Right cardiac atrium (tissue), 5 donors: ENCODE results near the gene TIMMDC1. TPM values are rescaled to one million over a fixed set of nuclear protein-coding genes. Genes with fewer than 3 reads are reported as not detected.
A peak's percentile ranks its signal among the peaks of the same experiment; 100 is the strongest.
"Not testable (repeated sequence)": the region's sequence is repeated elsewhere in the genome, so short reads cannot be mapped to it uniquely, and the experiment has no call there.

ENCODE experiments used
- ATAC-seq, 2 donors: fragments of 200-7000 bp; cut with Tn5 transposase; one replicate each; pipeline versions ENCODE4 v1.8.0 to v1.9.1; 2020; ENCODE audit warnings: moderate library complexity in 2 of 2, mild to moderate bottlenecking in 1 of 2
- DNase-seq, 3 donors: peaks; one replicate each; pipeline ENCODE4 v3.0.0-alpha.2; 2020
- H3K27ac ChIP-seq: one replicate; pipeline ENCODE4 v1.5.1; 2013; ENCODE audit warnings: mild to moderate bottlenecking, low read length, control low read depth, moderate library complexity
- H3K27me3 ChIP-seq: one replicate; pipeline ENCODE4 v1.6.1; 2013; ENCODE audit not compliant: control insufficient read depth, insufficient read depth
- H3K4me1 ChIP-seq: one replicate; pipeline ENCODE4 v1.6.1; 2013; ENCODE audit warnings: low read length; ENCODE audit not compliant: control insufficient read depth, insufficient read depth
- H3K4me3 ChIP-seq: one replicate; pipeline ENCODE4 v1.5.1; 2013; ENCODE audit warnings: low read length, control low read depth
- H3K9me3 ChIP-seq: one replicate; pipeline ENCODE4 v1.6.1; 2013; ENCODE audit warnings: low read length; ENCODE audit not compliant: control insufficient read depth
- WGBS: extraction: QIAGEN DNeasy Blood & Tissue Kit; methylation state at CpG from one replicate; pipeline ENCODE4 v1.1.7; 2013; 5-methylcytosine and 5-hydroxymethylcytosine counted together
- intact Hi-C, 4 donors: fragments of 100-400 bp; cut with DNase I; formaldehyde crosslinking; loops; one replicate each; pipeline versions ENCODE4 v1.11.0 to v1.14.0; 2022 to 2023
- polyA plus RNA-seq: library from polyadenylated mRNA; stranded (reverse); fragments of 200-250 nt; gene quantifications from one replicate; pipeline ENCODE4 v1.2.3, GENCODE V29; 2013
- total RNA-seq, 4 donors: library from RNA; stranded (reverse); fragmentation: NEBNext Ultra II Directional; extraction: Animal tissue kit (Norgen Biotek cat#: 25700); gene quantifications; one replicate each; pipeline ENCODE4 v1.2.1, GENCODE V29; 2021
- donor health status: healthy with polysubstance abuse.
- donor health status: DM: no; HTN: yes; CAD: no.
- donor health status: DM: no; HTN: no; CAD: no.
- donor health status: DM: no; HTN: yes; CAD: no; lungs with severe emphysema.
- donor health status: DM: yes; HTN: yes; CAD: no.

The TIMMDC1 gene
- total and polyA plus RNA-seq, 5 donors: 146 to 254 (median 231) TPM

DNA sequence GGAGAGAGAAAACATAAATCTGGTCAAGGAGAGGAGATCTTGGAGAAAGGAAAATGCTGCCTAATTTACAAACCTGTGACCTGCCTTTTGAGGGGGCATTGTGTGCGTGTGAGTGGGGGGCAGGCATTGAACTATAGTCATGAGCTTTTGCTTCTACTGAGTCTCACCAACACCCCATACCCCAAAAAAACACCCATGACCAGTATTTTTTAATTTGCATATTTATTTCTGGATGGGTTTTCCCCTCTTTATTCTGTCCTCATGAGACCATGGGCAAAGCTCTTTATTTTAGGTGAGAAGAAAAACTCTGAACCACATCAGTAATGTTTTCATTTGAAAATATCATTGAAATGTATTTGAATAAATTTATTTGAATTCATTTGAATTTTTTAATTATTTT, 40.4 kb downstream of the TIMMDC1 start:
- ATAC-seq: no peak
- intact Hi-C loops: no loop called here

DNA sequence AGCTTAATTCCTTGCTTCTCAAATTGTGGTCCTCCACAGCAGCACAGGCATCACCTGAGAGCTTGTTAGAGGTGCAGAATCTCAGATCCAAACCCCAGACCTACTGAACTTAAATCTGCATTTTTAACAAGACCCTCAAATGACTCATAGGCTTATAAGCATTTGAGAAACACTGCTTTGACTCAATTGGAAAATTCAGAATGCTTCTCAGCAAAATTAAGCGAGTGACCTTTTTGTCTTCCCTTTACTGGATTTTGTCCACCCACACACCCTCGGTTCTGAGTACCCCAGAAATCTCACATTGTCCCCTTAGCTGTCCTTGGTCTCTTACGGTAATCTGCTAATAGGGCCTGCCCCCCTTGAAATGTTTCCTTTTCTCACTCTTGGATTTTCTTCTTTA, 43.2 kb downstream of the TIMMDC1 start:
- intact Hi-C loops: no loop called here
- Histone ChIP-seq H3K27ac (no peak overlapping the region), H3K4me1 (no peaks in the 10 kb centered on the region), H3K9me3 (no peaks in the 10 kb centered on the region), H3K27me3 (no peaks in the 10 kb centered on the region), H3K4me3 (no peak overlapping the region)
- ATAC-seq (no peak), DNase-seq (no peak)
- WGBS: 75% methylated on average over 3 of the region's 3 CpGs

More for the DNA sequence above, 40.4 kb downstream of the TIMMDC1 start:
- no peak overlapping the region for H3K27ac ChIP-seq
- H3K27me3 ChIP-seq: no peaks in the 10 kb centered on the region
- WGBS: 88% methylated on average over 1 of the region's 1 CpG
- no peaks in the 10 kb centered on the region for H3K4me1 ChIP-seq
- H3K9me3 ChIP-seq: no peaks in the 10 kb centered on the region
- no peak overlapping the region for H3K4me3 ChIP-seq
- no peak for DNase-seq

DNA sequence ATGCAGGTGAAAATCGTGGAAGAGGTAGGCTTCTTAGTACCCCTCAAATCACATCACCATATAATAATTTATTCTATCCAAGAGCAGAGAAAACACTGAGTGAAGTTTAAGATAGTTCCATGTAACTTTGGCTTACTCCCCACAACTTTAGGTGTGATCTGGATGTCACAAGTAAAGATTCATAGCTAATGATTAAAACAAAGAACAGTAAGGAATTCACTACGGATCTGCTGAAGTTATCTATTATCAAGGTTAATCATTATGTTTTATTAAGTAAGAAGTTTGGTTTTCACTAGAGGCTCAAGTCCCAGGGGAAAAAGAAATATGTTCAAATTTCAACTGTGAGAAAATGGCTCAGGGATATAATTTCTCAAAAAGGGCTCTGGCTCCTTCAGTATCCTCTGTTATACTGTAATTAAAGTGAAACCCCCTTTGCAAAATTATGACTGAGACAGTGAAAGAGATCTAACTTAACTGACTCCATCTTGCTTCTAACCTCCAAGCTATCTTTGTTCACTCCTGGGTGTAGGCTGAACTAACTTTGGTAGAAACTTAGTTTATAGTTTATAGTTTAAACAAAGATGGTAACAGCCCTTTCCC, 43.9 kb downstream of the TIMMDC1 start:
- ATAC-seq (no peak), DNase-seq (no peak)
- Histone ChIP-seq H3K27me3 (no peaks in the 10 kb centered on the region), H3K27ac (no peak overlapping the region), H3K4me1 (no peaks in the 10 kb centered on the region), H3K9me3 (no peaks in the 10 kb centered on the region), H3K4me3 (no peak overlapping the region)
- WGBS: 72% methylated on average over 2 of the region's 2 CpGs
- intact Hi-C loops: no loop called here

DNA sequence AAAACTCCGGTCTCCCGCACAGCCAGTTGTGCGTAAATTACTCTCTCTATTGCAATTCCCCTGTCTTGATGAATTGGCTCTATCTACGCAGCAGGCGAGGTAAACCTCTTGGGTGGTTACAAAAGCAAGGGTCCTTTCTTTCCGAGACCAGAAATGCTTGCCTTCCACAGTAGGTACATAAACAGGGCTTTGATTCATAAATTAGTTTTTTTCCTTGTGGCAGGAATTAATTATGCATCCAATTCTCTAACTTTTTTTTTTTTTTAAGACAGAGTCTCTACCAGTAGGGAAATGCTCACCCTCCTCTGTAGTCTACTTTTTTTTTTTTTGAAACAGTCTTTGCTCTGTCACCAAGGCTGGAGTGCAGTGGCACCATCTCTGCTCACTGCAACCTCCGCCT, 44.8 kb downstream of the TIMMDC1 start:
- no peaks in the 10 kb centered on the region for H3K9me3 ChIP-seq
- H3K4me1 ChIP-seq: no peaks in the 10 kb centered on the region
- no peak overlapping the region for H3K27ac ChIP-seq
- ATAC-seq: no peak
- H3K27me3 ChIP-seq: no peaks in the 10 kb centered on the region
- no peak overlapping the region for H3K4me3 ChIP-seq
- DNase-seq: no peak
- WGBS: 83% methylated on average over 7 of the region's 7 CpGs
- intact Hi-C loops: no loop called here

DNA sequence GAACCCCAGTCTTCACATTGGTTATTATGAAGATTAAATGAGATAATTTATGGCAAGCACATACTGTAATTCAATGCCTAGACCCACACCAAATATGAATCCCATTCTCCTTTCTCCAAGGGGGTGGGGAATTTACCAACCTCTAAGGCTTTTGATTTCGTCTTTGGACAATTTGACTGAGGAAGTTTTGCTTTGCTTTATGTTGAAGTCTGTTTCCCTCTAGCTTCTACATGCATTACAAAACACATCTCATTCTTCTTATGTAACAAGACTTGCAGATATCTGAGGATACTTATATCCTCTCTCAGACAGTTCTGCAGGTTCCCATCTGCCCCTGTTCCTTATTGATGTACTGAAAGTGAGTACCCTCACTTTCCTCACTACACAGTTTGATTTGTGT, 48.9 kb downstream of the TIMMDC1 start:
- Histone ChIP-seq H3K27me3 (no peaks in the 10 kb centered on the region), H3K27ac (no peak overlapping the region), H3K4me1 (no peaks in the 10 kb centered on the region), H3K4me3 (no peak overlapping the region), H3K9me3 (no peaks in the 10 kb centered on the region)
- intact Hi-C loops: no loop called here
- 83% methylated on average over 1 of the region's 1 CpG for WGBS
- ATAC-seq (no peak), DNase-seq (no peak)

DNA sequence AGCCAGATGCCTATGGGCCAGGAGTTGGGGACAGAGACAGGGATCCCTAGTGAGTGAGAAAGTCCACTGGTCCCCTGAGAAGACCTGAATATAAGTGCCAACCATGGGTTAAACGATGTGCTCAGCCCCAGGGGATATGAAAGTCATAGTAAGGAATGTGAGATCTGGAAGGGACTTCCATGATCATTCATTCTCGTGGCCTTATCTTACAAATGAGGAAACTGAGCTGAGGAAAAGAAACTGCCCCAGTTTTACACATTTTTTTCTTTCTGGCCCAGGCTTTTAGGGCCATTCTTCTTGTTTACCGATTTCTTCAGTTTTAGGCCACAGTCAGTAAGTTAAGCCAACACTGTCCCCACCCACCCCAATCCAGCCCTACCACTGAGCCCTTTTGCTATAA, 50.0 kb downstream of the TIMMDC1 start:
- ATAC-seq (no peak), DNase-seq (no peak)
- Histone ChIP-seq H3K9me3 (no peaks in the 10 kb centered on the region), H3K4me3 (no peak overlapping the region), H3K4me1 (no peaks in the 10 kb centered on the region), H3K27ac (no peak overlapping the region), H3K27me3 (no peaks in the 10 kb centered on the region)
- 34% methylated on average over 3 of the region's 3 CpGs for WGBS
- intact Hi-C loops: no loop called here

DNA sequence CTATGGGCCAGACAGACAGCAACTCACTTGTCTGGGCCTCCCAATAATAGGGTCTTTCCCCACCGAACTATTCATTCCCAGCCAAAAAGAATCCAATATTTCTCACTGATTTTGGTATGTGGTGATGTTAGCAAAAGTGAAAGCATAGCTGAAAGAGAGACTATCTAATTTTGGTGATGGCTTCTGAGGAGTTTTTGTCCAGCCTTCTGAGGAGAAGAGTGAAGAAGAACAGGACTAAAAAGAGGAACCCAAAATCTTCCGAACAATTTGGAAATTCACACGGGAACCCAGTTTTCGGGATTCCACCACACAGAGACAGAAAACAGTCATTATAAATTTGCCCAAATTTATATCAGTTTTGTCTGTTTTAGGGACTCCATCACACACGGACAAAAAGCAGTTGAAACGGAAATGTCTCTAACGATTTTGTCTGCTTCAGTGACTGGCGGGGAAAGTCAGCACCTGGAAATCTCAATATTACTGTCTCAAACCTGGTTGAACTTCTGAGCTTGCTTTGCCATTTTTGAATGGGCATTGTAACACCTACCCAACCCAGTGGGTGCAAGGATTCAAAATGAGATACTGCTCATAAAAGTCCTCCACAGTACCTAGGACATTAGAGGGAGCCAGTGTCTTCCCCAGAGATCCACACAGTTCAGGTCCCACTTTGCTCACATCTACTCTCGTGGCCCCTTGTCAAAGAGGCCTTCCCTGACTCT, 52.0 kb downstream of the TIMMDC1 start:
- Histone ChIP-seq H3K4me1 (no peaks in the 10 kb centered on the region), H3K27ac (no peak overlapping the region), H3K9me3 (no peaks in the 10 kb centered on the region), H3K27me3 (no peaks in the 10 kb centered on the region), H3K4me3 (no peak overlapping the region)
- WGBS: 90% methylated on average over 9 of the region's 9 CpGs
- DNase-seq (no peak), ATAC-seq (no peak)
- intact Hi-C loops: no loop called here

DNA sequence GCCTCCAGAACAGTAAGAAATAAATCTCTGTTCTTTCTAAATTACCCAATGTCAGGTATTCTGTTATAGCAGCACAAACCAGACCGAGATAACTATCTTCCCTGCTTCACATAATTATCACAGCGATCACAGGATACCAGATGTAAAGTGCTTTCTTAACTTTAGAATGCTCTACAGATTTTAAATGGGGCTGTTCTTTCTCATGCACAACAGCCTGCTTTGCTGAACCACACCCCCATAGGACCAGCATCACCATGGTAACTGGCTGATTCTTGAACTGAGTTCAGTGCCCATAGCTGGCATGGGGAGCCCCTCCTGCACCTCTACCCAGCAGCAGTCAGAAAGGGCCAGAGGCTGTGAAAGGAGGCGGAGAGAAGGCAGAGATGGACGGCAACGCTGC, 53.3 kb downstream of the TIMMDC1 start:
- 90% methylated on average over 5 of the region's 5 CpGs for WGBS
- no peak overlapping the region for H3K27ac ChIP-seq
- ATAC-seq: no peak
- no peaks in the 10 kb centered on the region for H3K9me3 ChIP-seq
- intact Hi-C loops: no loop called here
- no peak overlapping the region for H3K4me3 ChIP-seq
- no peaks in the 10 kb centered on the region for H3K4me1 ChIP-seq
- no peaks in the 10 kb centered on the region for H3K27me3 ChIP-seq
- DNase-seq: no peak

DNA sequence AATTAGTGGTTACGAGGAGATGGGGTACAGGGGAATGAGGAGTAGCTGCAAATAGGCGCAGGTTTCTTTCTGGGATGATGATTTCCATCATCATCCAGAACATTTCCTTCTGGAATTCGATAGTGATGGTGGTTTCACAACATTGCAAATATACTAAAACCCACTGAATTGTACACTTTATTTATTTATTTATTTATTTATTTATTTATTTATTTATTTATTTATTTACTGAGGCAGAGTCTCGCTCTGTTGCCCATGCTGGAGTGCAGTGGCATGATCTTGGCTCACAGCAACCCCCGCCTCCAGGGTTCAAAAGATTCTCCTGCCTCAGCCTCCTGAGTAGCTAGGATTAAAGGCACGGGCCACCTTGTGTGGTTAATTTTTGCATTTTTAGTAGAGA, 54.6 kb downstream of the TIMMDC1 start:
- ATAC-seq, H3K9me3 ChIP-seq, DNase-seq, H3K4me3 ChIP-seq, H3K27ac ChIP-seq, H3K4me1 ChIP-seq, H3K27me3 ChIP-seq, intact Hi-C loops: not testable (repeated sequence)
- 95% methylated on average over 6 of the region's 6 CpGs for WGBS

DNA sequence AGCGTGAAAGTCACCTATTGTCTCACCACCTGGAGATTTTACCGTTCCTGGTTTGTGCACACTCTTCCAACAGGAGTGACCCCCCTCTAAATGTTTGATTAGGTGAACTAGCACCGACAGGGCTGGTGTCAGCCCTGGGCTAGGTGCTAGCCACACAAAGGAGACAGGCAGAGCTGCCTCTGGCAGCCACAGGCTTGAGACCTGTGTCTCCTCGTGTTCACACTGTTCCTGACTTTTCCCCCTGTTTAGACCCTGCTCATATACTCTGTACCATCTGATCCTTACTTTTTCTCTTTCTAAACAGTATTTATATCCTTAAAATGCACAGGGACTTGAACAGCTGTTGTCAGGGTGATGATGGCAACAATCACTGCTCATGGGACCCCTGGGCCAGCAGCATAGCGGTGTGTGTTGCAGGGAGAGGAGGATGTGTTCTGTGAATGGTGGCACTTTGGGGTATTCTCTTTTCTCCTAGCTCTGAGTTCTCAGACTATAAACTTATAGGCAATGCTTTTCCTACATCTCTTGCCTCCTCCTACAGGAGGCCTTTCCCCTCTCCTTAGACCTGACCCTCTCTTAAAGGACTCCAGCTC, 55.6 kb downstream of the TIMMDC1 start:
- WGBS: 71% methylated on average over 5 of the region's 5 CpGs
- Histone ChIP-seq H3K4me1 (no peaks in the 10 kb centered on the region), H3K4me3 (no peak overlapping the region), H3K27ac (no peak overlapping the region), H3K9me3 (no peaks in the 10 kb centered on the region), H3K27me3 (no peaks in the 10 kb centered on the region)
- ATAC-seq: no peak
- DNase-seq: no peak
- intact Hi-C loops: no loop called here

DNA sequence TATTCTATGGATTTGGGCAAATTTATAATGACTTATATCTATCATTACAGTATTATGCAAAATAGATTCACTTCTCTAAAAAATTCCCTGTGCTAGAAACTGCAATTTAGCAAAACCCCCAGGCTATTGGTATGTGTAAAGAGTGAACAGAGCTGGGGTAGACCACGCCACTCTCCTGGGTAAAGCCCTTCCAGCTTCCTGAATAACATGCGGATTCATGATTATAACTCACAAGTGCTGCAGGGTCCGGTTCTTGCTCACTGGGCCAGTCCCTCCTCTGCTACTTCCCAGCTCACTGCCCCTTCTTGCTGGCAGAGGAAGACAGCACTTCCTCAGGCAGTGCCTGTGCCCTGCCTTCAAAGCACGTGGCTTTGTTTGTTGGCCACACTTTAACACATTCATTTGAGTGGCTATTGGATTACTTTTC, 57.0 kb downstream of the TIMMDC1 start:
- no peak overlapping the region for H3K27ac ChIP-seq
- 61% methylated on average over 4 of the region's 4 CpGs for WGBS
- no peak overlapping the region for H3K4me3 ChIP-seq
- no peaks in the 10 kb centered on the region for H3K4me1 ChIP-seq
- peak; percentile 47 to 54 for ATAC-seq
- no peak for DNase-seq
- no peaks in the 10 kb centered on the region for H3K9me3 ChIP-seq
- intact Hi-C loops: no loop called here
- H3K27me3 ChIP-seq: no peaks in the 10 kb centered on the region
